Iris pigment epithelial cell (primary cell): Measurements from ENCODE around the gene MMP27.

Experiments
- DNase-seq: peaks from one replicate; pipeline ENCODE4 v3.0.0-alpha.2; 2011; ENCODE audit warnings: low read depth

The MMP27 gene

GRCh38 chr11:102703826-102704493 is 1.6 kb downstream of the MMP27 start:
- no peak for DNase-seq

GRCh38 chr11:102695201-102695600 is 10.4 kb downstream of the MMP27 start:
- no peak for DNase-seq

- DNase-seq, result no peak
Observed at GRCh38 chr11:102685754-102686153, 19.8 kb downstream of the MMP27 start.

GRCh38 chr11:102685338-102685737 is 20.2 kb downstream of the MMP27 start:
- no peak for DNase-seq

- DNase-seq, result no peak
Observed at GRCh38 chr11:102683277-102683676, 22.3 kb downstream of the MMP27 start.

GRCh38 chr11:102680945-102681344 is 24.6 kb downstream of the MMP27 start:
- no peak for DNase-seq

GRCh38 chr11:102678022-102678421 is 27.5 kb downstream of the MMP27 start:
- no peak for DNase-seq

- no peak for DNase-seq
Observed at GRCh38 chr11:102676084-102676483, 29.5 kb downstream of the MMP27 start.

- DNase-seq, result no peak
Observed at GRCh38 chr11:102669664-102670063, 35.9 kb downstream of the MMP27 start.

- DNase-seq, result peak; percentile 56
Observed at GRCh38 chr11:102666331-102666957, 39.1 kb downstream of the MMP27 start.

- peak; percentile 9 for DNase-seq
Observed at GRCh38 chr11:102664001-102664752, 41.4 kb downstream of the MMP27 start.

GRCh38 chr11:102662607-102663006 is 43.0 kb downstream of the MMP27 start:
- DNase-seq, result no peak

- no peak for DNase-seq
Observed at GRCh38 chr11:102661040-102661439, 44.5 kb downstream of the MMP27 start.

GRCh38 chr11:102656528-102656927 is 49.0 kb downstream of the MMP27 start:
- DNase-seq, result no peak

- no peak for DNase-seq
Observed at GRCh38 chr11:102655547-102655946, 50.0 kb downstream of the MMP27 start.

GRCh38 chr11:102654761-102655160 is 50.8 kb downstream of the MMP27 start:
- DNase-seq, result no peak

GRCh38 chr11:102653744-102654291 is 51.8 kb downstream of the MMP27 start:
- peak; percentile 3 for DNase-seq

- DNase-seq, result no peak
Observed at GRCh38 chr11:102647430-102647829, 58.1 kb downstream of the MMP27 start.

- no peak for DNase-seq
Observed at GRCh38 chr11:102643941-102644340, 61.6 kb downstream of the MMP27 start.
